Spleen (tissue), 7 donors: Measurements from ENCODE around the gene CRTC3.

ENCODE experiments used
- CTCF ChIP-seq, 11 experiments: fragments of 200-600 bp in 7 of 11; fragments of 450-650 bp in 4 of 11; sonication (generic) in 4 of 11; IDR thresholded peaks in 8 of 11; conservative IDR thresholded peaks in 3 of 11; 1 replicate in 7 of 11; 2 replicates in 4 of 11; pipeline versions ENCODE4 v1.4.0 to v1.8.0; 2016 to 2021; ENCODE audit warnings: antibody characterized with exemption in 11 of 11, inconsistent platforms in 4 of 11, mild to moderate bottlenecking in 1 of 11
- POLR2AphosphoS5 ChIP-seq, 3 donors: sonication (generic); formaldehyde crosslinking; IDR thresholded peaks; one replicate each; pipeline ENCODE4 v1.5.1; 2017; ENCODE audit warnings: antibody characterized with exemption in 3 of 3
- donor health status: DM: no; HTN: no; CAD: no; lungs with moderate emphysema.
- donor health status: DM: no; HTN: no; CAD: no.
- donor health status: DM: no; HTN: no; CAD: no.

GRCh38 chr15:90571063-90571541 lies 41.4 kb downstream of the CRTC3 start:
- peak in 1 of 3 donors; percentile 36 for TF ChIP-seq POLR2AphosphoS5 (IDR thresholded peaks at IDR 0.05)
- TF ChIP-seq CTCF (IDR thresholded peaks at IDR 0.05 in 8 of 11, conservative IDR thresholded peaks at IDR 0.05 in 3 of 11), result no peak
